Measurements from ENCODE around the gene TCTN2. TPM values are rescaled to one million over a fixed set of nuclear protein-coding genes. Genes with fewer than 3 reads are reported as not detected.

Gene TCTN2
- total and polyA plus RNA-seq, 9 of the 15 experiments (the other 6 are each of a cell fraction or from before 2014, with no cell fraction given): 0.58 to 5.5 (median 3.6) TPM

DNA sequence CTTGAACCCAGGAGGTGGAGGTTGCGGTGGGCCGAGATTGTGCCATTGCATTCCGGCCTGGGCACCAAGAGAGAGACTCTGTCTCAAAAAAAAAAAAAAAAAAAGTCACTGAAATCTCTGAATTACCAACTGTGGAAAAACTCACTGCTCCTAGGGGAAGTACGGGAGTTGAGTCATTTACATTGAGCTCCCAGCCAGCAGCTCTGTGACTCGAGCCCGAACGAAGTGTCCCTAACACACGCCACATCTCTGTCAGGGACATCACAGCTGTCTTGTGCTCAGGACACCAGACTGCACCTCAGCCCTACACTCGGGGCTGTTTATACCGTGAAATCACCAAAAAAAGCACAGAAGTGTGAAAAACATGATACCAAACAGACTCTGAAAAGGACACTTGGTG, 62.3 kb downstream of the TCTN2 start (continued):
- TF ChIP-seq PML (IDR thresholded peaks at IDR 0.05; ENCODE audit: low read length): no peak

DNA sequence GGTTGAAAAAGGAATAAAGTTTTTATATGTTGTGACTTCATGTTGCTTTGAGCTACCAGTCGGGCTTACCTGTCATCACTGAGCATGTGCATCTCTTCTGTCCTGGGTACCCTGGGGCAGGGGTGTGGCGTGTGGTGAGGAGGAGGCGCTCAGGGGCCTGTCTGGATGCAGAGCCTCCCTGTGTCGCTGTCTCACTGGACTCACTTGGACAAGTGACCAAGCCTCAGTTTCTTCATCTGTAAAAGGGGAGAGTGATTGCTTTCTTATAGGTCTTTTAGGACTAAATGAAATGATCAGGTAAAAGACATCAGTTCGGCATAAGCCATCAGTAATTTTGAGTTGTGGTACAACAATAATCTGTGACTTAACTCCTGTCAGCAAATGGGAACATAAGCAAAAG, 63.4 kb downstream of the TCTN2 start:
- H3K9me3 ChIP-seq (replicated peaks; ENCODE audit: control insufficient read depth, insufficient read depth, low read depth, low read length): no peaks in the 10 kb centered on the region
- ATAC-seq: no peak
- intact Hi-C loops (cut with micrococcal nuclease) (no loop called here), in situ Hi-C loops (cut with MboI) (no loop called here)
- H3K4me3 ChIP-seq: no peak overlapping the region
- no peak for FAIRE-seq
- peak in 1 of 4 experiments; percentile 27 for DNase-seq (ENCODE audit: extremely low read depth in 1 of 4, low spot score in 3 of 4)
- no peak overlapping the region for H2AFZ ChIP-seq (ENCODE audit: low read depth, low read length)
- no peak overlapping the region for H3K9ac ChIP-seq (ENCODE audit: insufficient read depth in 1 of 2, low read depth in 2 of 2, low read length in 2 of 2)
- H3K27ac ChIP-seq (ENCODE audit: extremely low read depth, low read depth, low read length): no peak overlapping the region
- BruUV-seq (replicated peaks): no TSS peak
- WGBS (ENCODE audit: insufficient coverage, low coverage, missing lambda C conversion rate): 89% methylated on average over 5 of the region's 5 CpGs
- ChIA-PET CTCF (ENCODE audit: low intra/inter-chr PET ratio) (no interaction called here), POLR2A (interaction anchor here (1.0 to 1.1 kb wide), 2 partner anchors 9 to 22 kb away, joined by 4 read pairs; partner anchors contain the start of gene ATP6V0A2)
- no peaks in the 10 kb centered on the region for H3K27me3 ChIP-seq (ENCODE audit: control insufficient read depth in 2 of 2, insufficient read depth in 2 of 2, low read length in 2 of 2)
- peaks cover 92% of the 10 kb centered on the region for H3K36me3 ChIP-seq (ENCODE audit: control insufficient read depth, insufficient read depth, low read length)
- H3K4me2 ChIP-seq (ENCODE audit: insufficient read depth, low read length): no peak overlapping the region
- H3K4me1 ChIP-seq (replicated peaks in 1 of 2; ENCODE audit: control insufficient read depth in 2 of 2, insufficient read depth in 2 of 2, low read length in 2 of 2): peaks cover 0 to 8% of the 10 kb centered on the region in 2 experiments; a peak in 3 of 5 replicates
- no peaks in the 10 kb centered on the region for H4K20me1 ChIP-seq (replicated peaks; ENCODE audit: control insufficient read depth, insufficient read depth, low read length)
- no peak for TF ChIP-seq ZNF12 (CRISPR knock-in tag; IDR thresholded peaks at IDR 0.05)
- peak; percentile 13 for TF ChIP-seq RBM25 (IDR thresholded peaks at IDR 0.05; ENCODE audit: low read depth, low read length, severe bottlenecking)
- H3K79me2 ChIP-seq (ENCODE audit: control insufficient read depth, insufficient read depth, low read length): no peaks in the 10 kb centered on the region
- H3K9me1 ChIP-seq (ENCODE audit: control insufficient read depth, insufficient read depth, low read length): no peaks in the 10 kb centered on the region

DNA sequence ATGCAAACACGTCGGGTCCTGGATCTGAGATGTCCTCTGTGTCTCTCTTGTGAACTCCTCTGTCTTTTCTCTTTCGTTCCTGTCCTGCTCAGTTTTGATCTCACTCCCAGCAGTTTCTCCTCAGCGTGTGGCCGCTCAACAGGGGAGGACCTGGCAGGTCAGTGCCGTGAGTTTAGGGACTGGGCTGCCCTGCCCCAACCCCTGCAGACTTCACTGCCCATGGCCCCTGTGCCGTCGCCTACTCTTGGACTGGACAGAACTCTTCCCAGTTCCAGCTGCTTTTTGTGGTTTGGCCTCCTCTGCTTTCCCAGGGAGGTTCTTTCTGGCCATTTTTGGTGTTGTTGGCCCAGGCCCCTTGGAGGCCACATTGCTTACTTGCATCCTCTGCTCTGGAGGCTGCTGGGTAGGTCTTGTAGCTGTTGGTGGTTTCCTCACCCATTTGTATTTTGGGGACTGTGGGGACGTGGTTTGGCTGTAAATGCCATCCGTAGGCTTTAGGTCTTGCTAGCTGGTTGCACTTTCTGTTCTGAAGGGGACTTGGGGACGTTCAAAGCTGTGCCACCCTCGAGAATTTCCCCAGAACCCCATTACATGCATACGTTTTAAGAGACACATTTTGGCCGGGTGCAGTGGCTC, 71.1 kb downstream of the TCTN2 start:
- no peaks in the 10 kb centered on the region for H3K9me3 ChIP-seq (replicated peaks; ENCODE audit: control insufficient read depth, insufficient read depth, low read depth, low read length)
- TF ChIP-seq SMAD1 (IDR thresholded peaks at IDR 0.05; ENCODE audit: low read depth, low read length, partially characterized antibody) (no peak), ZBED1 (IDR thresholded peaks at IDR 0.05) (0 out of 2 replicates have a peak, but pooled peaks have one; percentile 26)
- POLR2A ChIA-PET: no interaction called here
- DNase-seq (ENCODE audit: extremely low read depth in 1 of 4, low spot score in 3 of 4) (no peak), FAIRE-seq (no peak), ATAC-seq (no peak)
- H3K9me1 ChIP-seq (ENCODE audit: control insufficient read depth, insufficient read depth, low read length): no peaks in the 10 kb centered on the region
- H3K4me1 ChIP-seq (replicated peaks in 1 of 2; ENCODE audit: control insufficient read depth in 2 of 2, insufficient read depth in 2 of 2, low read length in 2 of 2): peaks cover 3 to 17% of the 10 kb centered on the region in 2 experiments
- H3K27ac ChIP-seq (ENCODE audit: extremely low read depth, low read depth, low read length): peak overlapping the region; percentile 12; the same call in 2 of the 3 replicates
- H3K79me2 ChIP-seq (ENCODE audit: control insufficient read depth, insufficient read depth, low read length): no peaks in the 10 kb centered on the region
- H4K20me1 ChIP-seq (replicated peaks; ENCODE audit: control insufficient read depth, insufficient read depth, low read length): no peaks in the 10 kb centered on the region
- peak overlapping the region in 1 of 2 experiments; percentile 68; a peak in 1 of 4 replicates for H3K9ac ChIP-seq (ENCODE audit: insufficient read depth in 1 of 2, low read depth in 2 of 2, low read length in 2 of 2)
- H3K36me3 ChIP-seq (ENCODE audit: control insufficient read depth, insufficient read depth, low read length): peaks cover 87% of the 10 kb centered on the region
- CTCF ChIA-PET (ENCODE audit: low intra/inter-chr PET ratio): no interaction called here
- no peaks in the 10 kb centered on the region for H3K27me3 ChIP-seq (ENCODE audit: control insufficient read depth in 2 of 2, insufficient read depth in 2 of 2, low read length in 2 of 2)
- intact Hi-C loops (cut with micrococcal nuclease): no loop called here
- H3K4me2 ChIP-seq (ENCODE audit: insufficient read depth, low read length): no peak overlapping the region
- no TSS peak for BruUV-seq (replicated peaks)
- in situ Hi-C loops (cut with MboI): no loop called here
- WGBS (ENCODE audit: insufficient coverage, low coverage, missing lambda C conversion rate): 87% methylated on average over 12 of the region's 14 CpGs
- H3K4me3 ChIP-seq: no peak overlapping the region
- no peak overlapping the region for H2AFZ ChIP-seq (ENCODE audit: low read depth, low read length)

Data from K562 (cell line).